Right atrium auricular region (tissue), 2 donors: Measurements from ENCODE around the gene HK3. TPM values are rescaled to one million over a fixed set of nuclear protein-coding genes. Genes with fewer than 3 reads are reported as not detected.

ENCODE experiments used
- DNase-seq: peaks from one replicate; pipeline ENCODE4 v3.0.0-alpha.2; 2019; ENCODE audit warnings: low spot score
- H3K27ac ChIP-seq, 2 donors: fragments of 200-600 bp; sonication (generic); 1 replicate in 1 of 2; 2 replicates in 1 of 2; pipeline ENCODE4 v1.5.1; 2016 to 2019
- H3K27me3 ChIP-seq, 2 donors: fragments of 200-600 bp; sonication (generic); one replicate each; pipeline versions ENCODE4 v1.5.1 to v1.6.0; 2017 to 2019
- H3K36me3 ChIP-seq: fragments of 200-600 bp; sonication (generic); one replicate; pipeline ENCODE4 v1.5.1; 2016
- H3K4me1 ChIP-seq, 2 donors: fragments of 200-600 bp; sonication (generic); one replicate each; pipeline versions ENCODE4 v1.5.1 to v1.6.0; 2017 to 2019
- H3K4me3 ChIP-seq, 2 donors: fragments of 200-600 bp; sonication (generic); 1 replicate in 1 of 2; 2 replicates in 1 of 2; pipeline ENCODE4 v1.5.1; 2017 to 2019; ENCODE audit warnings: mild to moderate bottlenecking in 1 of 2, moderate library complexity in 1 of 2
- H3K9me3 ChIP-seq, 2 donors: fragments of 200-600 bp; sonication (generic); one replicate each; pipeline ENCODE4 v1.5.1; 2019
- CTCF ChIP-seq, 2 donors: fragments of 200-600 bp; sonication (generic); IDR thresholded peaks; one replicate each; pipeline ENCODE4 v1.5.1; 2019; ENCODE audit warnings: antibody characterized with exemption in 2 of 2
- total RNA-seq, 2 donors: library from RNA; depleted of rRNA; stranded (reverse); fragments of >200 nt; gene quantifications; one replicate each; pipeline ENCODE4 v1.1.0, GENCODE V29; 2016

HK3 gene
- total RNA-seq, 2 donors from 2014 or later: 0.85 to 4.4 TPM

GRCh38 chr5:176884571-176884890 lies 14.6 kb downstream of the HK3 start:
- H3K36me3 ChIP-seq: no peaks in the 10 kb centered on the region
- H3K27me3 ChIP-seq: no peaks in the 10 kb centered on the region
- TF ChIP-seq CTCF (IDR thresholded peaks at IDR 0.05): no peak
- H3K4me1 ChIP-seq: no peaks in the 10 kb centered on the region
- no peak for DNase-seq
- no peak overlapping the region for H3K4me3 ChIP-seq
- no peak overlapping the region for H3K27ac ChIP-seq
- H3K9me3 ChIP-seq: no peaks in the 10 kb centered on the region

- Histone ChIP-seq H3K36me3 (no peaks in the 10 kb centered on the region), H3K9me3 (no peaks in the 10 kb centered on the region), H3K4me1 (no peaks in the 10 kb centered on the region), H3K4me3 (no peak overlapping the region), H3K27ac (no peak overlapping the region), H3K27me3 (no peaks in the 10 kb centered on the region)
- TF ChIP-seq CTCF (IDR thresholded peaks at IDR 0.05): no peak
- no peak for DNase-seq
These were observed 15.2 kb downstream of the HK3 start for GRCh38 chr5:176883700-176884570.

- no peaks in the 10 kb centered on the region for H3K9me3 ChIP-seq
- H3K4me3 ChIP-seq: no peak overlapping the region
- no peaks in the 10 kb centered on the region for H3K36me3 ChIP-seq
- H3K4me1 ChIP-seq: no peaks in the 10 kb centered on the region
- H3K27ac ChIP-seq: no peak overlapping the region
- no peak for TF ChIP-seq CTCF (IDR thresholded peaks at IDR 0.05)
- no peak for DNase-seq
- H3K27me3 ChIP-seq: no peaks in the 10 kb centered on the region
These were observed 16.6 kb downstream of the HK3 start for GRCh38 chr5:176882567-176882903.

- H3K4me3 ChIP-seq: no peak overlapping the region
- no peaks in the 10 kb centered on the region for H3K9me3 ChIP-seq
- H3K27ac ChIP-seq: no peak overlapping the region
- no peaks in the 10 kb centered on the region for H3K27me3 ChIP-seq
- no peak for DNase-seq
- TF ChIP-seq CTCF (IDR thresholded peaks at IDR 0.05): no peak
- H3K36me3 ChIP-seq: no peaks in the 10 kb centered on the region
- no peaks in the 10 kb centered on the region for H3K4me1 ChIP-seq
These were observed 17.2 kb downstream of the HK3 start for GRCh38 chr5:176881816-176882566.

GRCh38 chr5:176881021-176881749 lies 18.0 kb downstream of the HK3 start:
- DNase-seq: no peak
- no peak overlapping the region for H3K4me3 ChIP-seq
- no peak for TF ChIP-seq CTCF (IDR thresholded peaks at IDR 0.05)
- H3K27me3 ChIP-seq: no peaks in the 10 kb centered on the region
- no peaks in the 10 kb centered on the region for H3K9me3 ChIP-seq
- no peak overlapping the region for H3K27ac ChIP-seq
- H3K4me1 ChIP-seq: no peaks in the 10 kb centered on the region
- no peaks in the 10 kb centered on the region for H3K36me3 ChIP-seq
